ELR (cell line): ENCODE measurements around the gene PLCB4.

Experiments used
- DNase-seq: peaks from one replicate; pipeline ENCODE4 v3.0.0-alpha.2; 2015; ENCODE audit warnings: low read depth

PLCB4 gene

GRCh38 chr20:9453201-9453600 lies 384.3 kb downstream of the PLCB4 start:
- no peak for DNase-seq

DNA sequence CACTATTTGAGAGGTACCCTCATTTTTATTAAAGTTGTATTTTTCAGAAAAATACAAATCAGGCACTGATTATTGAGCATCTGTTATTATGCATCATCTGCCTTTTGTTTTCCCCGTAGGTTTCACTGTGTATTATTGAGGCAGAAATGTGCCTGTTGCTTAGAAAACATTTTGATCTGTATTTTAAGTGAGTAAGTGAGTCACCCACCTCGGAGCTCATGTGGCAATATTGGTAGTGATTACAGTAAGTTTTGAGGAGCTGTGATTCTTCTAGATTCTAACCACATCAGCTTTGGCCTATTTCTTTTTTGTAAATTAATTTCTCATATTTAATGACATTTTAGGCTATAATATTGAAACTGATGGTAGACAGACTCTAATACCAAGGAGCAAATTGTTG lies 385.9 kb downstream of the PLCB4 start:
- peak; percentile 4 for DNase-seq

DNA sequence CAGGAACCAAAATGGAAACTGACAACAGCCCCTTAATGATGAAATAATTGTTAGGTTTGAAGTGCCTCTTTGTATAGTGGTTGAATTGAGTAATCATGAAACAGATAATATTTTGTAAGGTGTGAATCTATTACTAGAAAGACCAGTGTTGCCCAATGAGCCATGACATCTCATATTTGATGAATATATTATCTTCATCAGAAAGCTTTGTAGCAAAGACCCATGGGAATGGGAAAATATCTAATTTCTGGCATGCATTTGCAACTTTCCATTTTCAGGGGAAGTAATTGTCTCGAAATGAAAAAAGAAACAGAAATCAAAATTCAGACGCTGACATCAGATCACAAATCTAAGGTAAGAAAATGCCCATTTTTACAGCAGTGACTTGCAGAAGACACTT lies 388.2 kb downstream of the PLCB4 start:
- DNase-seq = no peak

- peak; percentile 53 for DNase-seq
Measured at GRCh38 chr20:9458138-9458796, 389.4 kb downstream of the PLCB4 start.

- DNase-seq = peak; percentile 61
Measured at GRCh38 chr20:9460518-9460917, 391.6 kb downstream of the PLCB4 start.

- no peak for DNase-seq
Measured at GRCh38 chr20:9467995-9468394, 399.1 kb downstream of the PLCB4 start.

DNA sequence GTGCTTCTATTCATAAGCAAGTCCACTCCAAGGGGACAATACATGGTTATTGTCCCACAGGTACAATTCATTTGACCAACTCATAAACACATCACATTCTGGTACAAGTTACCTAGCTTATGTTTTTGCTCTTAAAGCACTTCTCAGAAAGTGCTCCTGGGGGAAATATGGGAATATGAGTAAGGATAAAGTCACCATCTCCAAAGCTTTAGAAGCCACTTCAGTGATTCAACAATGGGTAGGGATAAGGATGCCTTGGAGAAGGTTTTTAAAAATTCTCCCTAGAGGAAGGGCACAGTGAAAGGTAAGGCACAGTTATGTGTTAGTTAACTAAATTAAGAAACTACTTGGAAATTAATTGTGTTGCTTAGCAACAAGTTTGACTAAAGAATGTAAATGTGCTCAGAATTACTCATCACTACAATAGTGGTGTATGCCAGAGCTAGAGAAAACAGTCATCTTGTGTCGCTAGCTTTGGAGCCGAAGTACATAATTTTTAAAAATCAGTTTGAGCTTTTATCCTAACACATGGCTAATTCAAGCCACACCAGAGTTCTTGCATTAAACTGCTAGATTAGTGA lies 406.0 kb downstream of the PLCB4 start:
- DNase-seq = peak; percentile 32

GRCh38 chr20:9475456-9475855 lies 406.6 kb downstream of the PLCB4 start:
- no peak for DNase-seq

DNA sequence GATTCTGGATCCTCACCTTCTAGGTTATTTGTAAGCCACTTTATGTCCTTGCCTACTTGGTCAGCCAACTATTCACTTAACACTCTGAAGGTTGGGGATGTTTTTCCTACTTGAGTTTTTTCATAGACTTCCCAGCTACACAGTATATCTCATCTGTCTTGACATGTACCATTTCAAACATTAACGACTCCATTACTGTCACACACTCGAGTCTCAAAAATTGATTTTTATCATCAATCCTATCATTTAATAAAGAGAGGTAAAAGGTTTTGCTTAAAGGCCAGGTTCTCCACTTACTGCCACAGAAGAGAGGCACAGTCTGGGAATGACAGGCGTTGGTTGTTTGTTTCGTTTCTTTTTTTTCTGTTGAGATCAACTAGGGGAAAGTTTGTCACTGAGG lies 407.3 kb downstream of the PLCB4 start:
- no peak for DNase-seq

GRCh38 chr20:9476637-9477036 lies 407.8 kb downstream of the PLCB4 start:
- no peak for DNase-seq

DNA sequence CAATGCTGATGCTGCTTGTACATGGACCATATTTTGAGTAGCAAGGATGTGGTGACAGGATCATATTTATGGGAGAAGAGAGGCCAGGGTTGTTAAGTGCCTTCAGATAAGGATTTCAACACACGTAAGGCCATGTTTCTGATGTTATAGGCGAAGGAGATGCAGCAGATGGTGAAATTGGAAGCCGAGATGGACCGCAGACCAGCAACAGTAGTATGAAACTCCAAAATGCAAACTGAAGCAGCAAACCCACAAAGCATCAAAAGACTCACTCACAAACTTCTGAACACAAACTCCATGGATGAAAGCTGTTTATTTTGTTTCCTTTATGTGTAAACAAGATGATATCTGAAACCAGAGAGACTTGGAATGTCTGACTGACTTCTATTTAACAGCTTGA lies 409.9 kb downstream of the PLCB4 start:
- no peak for DNase-seq

DNA sequence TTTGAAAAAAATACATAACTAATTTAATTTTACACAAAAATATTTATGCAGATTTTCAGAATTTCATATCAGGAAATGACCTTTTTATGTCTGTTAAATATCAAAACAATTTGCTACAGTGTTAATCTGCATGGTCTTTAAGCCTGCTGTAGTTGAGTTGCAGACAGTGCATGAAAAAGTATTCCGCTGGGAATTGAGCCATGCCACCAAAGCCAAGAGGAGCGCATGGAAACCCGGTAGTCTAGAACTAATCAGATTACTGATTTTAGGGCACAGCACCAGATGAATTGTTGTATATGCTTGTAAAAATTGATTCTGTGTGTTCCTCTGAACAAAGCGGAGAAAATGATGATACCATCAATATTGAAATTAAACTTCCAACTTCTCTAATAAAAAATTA lies 411.2 kb downstream of the PLCB4 start:
- DNase-seq = no peak

- DNase-seq = no peak
Measured at GRCh38 chr20:9482180-9482579, 413.3 kb downstream of the PLCB4 start.

- no peak for DNase-seq
Measured at GRCh38 chr20:9483131-9483530, 414.2 kb downstream of the PLCB4 start.

DNA sequence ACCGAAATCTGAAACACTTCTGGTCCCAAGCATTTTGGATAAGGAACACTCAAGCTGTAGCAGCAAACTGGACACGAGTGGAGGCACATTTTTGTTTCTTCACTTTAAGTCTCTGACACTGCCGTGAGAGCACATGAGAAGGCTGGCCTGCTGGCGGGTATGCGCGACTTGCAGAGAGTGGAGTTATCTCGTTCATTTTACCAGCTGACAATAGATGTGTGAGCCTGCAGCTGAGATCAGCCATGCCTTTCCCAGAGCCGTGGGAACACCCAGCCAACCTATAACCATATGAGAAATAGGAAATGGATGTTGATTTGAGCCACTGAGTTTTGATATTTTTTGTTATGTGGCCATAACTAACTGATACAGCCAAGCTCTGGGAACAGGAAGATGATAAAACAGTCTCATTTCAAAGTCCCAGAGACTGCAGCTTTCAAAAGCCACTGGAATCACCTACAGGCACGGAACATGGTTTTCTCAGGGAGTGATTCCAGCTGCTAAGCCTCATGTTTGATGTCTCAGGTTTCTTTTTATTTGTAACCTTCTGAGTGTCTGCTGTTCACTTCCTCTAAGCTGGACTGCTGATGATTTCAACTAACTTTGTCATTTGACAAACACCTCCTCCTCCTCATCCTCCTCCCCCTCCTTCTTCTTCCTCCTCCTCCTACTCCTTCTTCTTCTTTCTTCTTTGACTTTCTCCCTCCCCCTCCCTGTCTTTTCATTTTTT lies 416.9 kb downstream of the PLCB4 start:
- no peak for DNase-seq

DNA sequence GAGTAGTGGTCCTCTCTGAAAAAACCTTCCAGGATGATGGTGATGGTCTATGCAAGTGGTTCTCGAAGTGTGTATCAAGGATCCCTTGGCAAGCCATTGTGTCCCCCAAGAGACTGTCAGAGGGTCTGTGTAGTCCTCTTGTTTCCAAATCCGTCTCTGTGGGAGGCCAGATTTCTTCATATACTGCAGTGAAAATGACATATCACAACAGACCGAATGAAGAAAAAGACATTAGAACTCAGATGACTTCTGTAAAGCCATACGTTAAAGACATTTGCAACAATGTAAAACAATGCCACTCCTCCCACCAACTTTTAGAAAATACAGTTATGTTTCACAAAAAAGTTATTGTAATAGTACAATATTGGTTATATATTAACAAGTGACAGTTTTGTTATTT lies 418.3 kb downstream of the PLCB4 start:
- no peak for DNase-seq

GRCh38 chr20:9488063-9488462 lies 419.2 kb downstream of the PLCB4 start:
- DNase-seq = no peak

DNA sequence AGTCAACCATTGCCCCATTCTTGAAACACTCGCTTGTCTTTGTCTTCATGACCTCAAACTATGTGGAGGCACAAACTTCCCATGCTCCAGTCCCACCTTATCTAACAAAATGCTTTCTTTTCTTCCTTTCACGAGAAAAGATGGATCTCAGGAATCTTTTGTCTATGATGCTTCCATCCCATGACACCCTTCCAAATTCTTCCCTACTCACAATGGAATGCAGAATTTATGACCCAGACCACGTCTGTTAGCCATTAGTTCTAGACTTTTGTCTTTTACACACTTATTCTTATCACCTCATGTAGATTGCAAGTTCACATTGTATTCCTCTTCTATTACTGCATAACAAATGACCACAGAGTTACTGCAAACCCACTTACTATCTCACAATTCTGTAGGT lies 421.3 kb downstream of the PLCB4 start:
- no peak for DNase-seq

DNA sequence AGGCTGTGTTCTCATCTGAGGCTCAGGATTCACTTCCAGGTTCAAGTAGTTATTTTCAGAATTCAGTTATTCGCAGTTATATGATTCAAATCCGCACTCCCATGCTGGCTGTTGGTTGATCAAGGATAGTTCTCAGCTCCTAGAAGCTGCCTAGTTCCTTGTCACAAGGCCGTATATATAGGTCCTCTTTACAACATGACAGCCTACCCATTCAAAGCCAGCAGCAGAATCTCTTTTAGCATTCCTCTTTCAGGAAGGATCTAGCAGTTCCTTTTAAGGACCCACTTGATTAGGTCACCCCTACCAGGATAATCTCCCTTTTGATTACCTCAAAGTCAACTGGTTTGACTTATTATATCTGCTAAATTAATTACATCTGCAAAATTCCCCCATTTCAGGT lies 421.7 kb downstream of the PLCB4 start:
- DNase-seq = no peak

DNA sequence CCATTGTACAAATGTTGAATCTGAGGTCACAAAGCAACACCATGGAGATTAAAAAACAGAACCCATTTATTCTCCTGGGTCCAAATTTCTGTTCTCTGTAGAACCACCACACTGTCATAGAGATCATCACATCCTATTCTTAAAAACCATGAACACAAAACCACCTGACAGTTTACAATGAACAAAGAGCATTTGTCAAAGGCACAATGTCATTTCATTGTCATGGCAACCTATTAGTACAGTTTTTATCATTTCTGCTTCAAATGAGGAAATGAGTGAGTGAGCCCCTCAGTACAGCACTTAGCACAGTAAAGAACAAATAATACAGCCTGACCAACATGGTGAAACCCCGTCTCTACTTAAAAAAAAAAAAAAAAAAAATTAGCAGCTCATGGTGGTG lies 422.4 kb downstream of the PLCB4 start:
- DNase-seq = no peak

- DNase-seq = no peak
Measured at GRCh38 chr20:9492067-9492466, 423.2 kb downstream of the PLCB4 start.

DNA sequence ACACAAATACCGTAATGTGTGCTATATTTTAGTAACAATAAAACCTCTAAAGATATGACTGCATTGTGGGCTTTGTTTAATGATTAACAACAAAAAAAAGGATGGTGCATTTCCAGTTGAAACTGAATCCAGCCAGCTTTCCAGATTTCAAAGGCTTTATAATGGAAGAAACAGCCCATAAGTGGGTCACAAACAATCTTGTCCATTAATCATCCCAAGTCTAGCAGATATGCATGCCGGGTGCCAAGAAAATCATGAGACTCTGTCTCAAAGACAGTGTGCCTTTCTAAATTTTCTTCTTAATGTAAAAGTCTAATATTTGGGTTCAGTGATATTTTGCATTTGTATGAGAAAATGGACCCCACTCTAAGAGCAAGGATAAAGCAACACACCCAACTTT lies 424.9 kb downstream of the PLCB4 start:
- DNase-seq = no peak

- no peak for DNase-seq
Measured at GRCh38 chr20:9495701-9496100, 426.8 kb downstream of the PLCB4 start.

- no peak for DNase-seq
Measured at GRCh38 chr20:9496155-9496554, 427.3 kb downstream of the PLCB4 start.
